NOMO-1 (cell line): ENCODE measurements around the gene RAB26.

Experiments
- DNase-seq, 2 experiments: peaks; one replicate each; lab custom pipeline; 2025; ENCODE audit not compliant: unreplicated experiment in 2 of 2; lab: John Stamatoyannopoulos, UW

RAB26 gene

DNA sequence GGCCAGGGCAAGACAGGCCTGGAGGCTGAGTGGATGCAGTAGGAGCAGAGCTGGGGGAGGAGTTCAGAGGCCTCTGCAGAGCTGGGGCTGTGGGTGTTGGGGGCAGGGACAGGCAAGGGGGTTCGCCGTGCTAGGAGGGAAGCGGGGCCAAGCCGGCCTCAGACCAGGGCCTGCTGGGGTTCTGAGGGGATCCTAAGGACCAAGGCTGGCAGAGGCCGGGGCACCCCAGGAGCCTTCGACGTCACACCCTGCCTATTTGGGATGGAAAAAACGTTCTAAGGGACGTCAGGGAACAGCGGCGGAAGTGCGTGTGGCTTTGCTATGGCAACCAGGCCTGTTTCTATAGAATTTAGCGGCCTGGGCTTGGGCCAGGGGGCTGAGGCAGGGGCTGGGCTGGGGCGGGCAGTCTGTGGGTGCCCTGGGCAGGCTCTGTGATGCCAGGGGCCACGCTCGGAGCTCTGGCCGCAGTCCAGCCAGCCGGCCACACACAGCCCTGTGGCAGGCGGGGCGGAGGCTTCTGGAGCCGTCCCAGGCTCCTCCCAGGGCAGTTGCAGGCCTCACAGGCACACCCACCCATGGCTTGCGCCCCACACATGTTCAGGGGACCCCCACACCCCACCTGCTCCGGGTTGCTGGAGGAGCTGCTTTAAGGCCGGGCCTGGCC is 10.9 kb downstream of the RAB26 start:
- DNase-seq = no peak

DNA sequence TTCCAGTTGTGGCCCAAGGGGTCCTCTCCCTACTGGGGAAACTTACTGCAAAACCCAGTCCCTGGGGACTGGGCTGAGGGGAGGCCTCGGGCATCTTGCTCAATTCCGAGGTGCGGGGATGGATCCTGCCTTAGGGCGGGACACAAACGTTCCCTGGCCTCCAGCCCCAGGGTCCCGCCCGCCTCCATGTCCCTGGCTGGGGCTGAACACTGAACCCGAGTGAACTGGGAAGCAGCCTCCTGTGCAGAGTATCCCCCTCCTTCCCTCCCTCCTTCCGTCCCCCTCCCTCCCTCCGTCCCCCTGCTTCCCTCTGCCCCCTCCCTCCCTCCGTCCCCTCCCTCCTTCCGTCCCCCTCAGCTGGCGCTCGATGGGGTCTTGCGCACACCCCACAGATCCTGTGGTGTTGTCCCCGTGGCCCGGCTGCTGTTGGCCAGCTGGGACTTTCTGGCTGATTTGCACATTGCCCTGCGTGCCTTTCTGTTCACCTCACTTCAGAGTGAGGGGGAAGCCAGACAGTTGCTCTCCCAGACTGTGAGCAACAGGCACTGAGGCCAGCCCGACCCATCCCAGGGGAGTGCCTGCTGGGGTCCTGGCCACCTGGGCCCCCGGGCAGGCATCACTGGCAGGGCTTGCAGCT is 12.6 kb downstream of the RAB26 start:
- no peak for DNase-seq

DNA sequence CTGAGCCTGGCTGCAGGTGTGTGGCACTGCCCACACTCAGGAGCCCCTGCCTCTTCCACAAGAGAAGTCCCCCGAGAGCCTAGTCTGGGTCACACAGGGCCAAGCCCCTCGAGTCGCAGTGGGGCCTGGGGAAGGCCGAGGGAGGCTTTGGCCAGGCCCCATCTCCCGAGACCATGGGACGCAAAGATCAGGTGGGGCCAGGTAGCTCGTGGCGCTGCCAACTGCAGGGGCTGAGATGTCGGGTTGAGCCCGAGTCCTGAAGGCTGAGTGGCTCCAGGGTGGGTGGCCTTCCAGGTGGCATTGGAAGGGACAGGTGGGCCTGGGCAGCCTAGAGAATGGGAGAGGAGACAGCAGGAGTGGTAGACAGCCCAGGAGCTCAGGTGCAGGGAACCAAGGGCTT is 13.5 kb downstream of the RAB26 start:
- DNase-seq = no peak

DNA sequence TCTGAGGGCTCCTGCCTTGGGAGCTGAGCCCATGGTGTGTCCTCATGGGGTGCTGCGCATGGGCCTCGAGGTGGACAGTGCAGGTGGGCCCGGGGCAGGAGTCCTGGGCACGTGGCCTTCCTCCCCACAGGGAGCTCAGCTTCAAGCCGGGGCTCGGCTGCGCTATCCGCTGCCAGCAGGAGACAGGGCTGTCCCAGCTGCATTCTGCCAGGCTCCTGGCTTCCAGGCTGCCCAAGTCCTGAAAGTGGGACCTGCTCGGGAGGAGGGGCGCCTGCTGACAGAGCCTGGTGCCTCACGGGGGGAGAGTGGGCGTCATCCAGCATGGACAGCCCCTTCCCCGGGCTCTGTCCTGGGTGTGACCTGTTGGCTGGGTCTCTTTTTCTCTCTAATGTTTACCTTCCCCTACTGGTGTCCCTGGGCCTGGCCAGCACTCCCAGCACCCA is 14.3 kb downstream of the RAB26 start:
- DNase-seq = no peak

DNA sequence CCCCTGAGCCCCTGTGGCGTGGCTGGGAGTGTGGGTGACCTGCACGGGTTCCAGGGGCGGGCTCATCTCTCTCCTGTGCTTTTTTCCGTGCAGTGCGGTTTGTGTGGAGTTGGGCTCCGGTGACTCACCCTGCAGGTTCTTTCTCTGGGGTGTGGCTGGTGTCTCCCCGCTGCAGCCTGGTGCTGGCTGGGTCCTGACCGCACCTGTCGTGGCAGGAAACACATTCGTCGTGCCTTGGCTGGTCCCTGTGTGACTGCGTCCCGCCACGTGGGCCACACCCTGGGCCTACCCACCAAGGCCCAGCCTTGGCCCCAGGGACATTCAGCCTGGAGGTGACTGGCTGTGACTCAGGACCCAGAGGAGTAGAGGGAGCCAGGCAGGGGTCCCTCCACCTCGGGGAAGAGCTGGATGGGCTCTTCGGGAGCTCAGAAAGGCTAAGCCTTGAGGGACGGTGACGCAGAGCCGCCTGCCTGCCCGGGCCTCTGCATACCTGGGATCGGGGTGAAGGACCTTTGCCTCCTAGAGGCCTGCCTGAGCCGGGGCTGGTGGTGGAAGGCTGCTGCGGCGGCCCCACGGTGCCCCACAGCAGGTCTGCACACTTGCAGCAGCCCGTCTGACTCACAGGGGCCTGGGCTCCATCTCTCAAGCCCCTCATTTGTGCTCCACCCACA is 14.9 kb downstream of the RAB26 start:
- DNase-seq = no peak

DNA sequence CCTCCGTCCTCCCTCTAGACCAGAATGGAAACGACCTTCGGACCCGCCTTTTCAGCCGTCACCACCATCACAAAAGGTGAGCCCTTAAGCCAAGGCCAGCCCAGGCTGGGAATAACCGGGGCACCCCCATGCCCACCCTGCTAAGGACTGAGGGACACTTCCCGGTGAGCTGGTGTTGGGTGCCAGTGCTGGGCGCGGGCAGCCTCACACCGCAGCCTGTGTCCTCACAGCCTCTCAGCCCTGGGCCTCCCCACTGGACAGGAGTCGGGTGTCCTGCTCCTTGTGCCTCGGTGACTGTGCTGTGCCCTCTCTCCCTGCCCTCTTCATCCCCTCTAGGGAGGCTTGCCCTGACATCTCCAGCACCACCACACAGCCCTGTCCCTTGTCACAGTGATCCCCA is 17.4 kb downstream of the RAB26 start:
- DNase-seq = no peak

DNA sequence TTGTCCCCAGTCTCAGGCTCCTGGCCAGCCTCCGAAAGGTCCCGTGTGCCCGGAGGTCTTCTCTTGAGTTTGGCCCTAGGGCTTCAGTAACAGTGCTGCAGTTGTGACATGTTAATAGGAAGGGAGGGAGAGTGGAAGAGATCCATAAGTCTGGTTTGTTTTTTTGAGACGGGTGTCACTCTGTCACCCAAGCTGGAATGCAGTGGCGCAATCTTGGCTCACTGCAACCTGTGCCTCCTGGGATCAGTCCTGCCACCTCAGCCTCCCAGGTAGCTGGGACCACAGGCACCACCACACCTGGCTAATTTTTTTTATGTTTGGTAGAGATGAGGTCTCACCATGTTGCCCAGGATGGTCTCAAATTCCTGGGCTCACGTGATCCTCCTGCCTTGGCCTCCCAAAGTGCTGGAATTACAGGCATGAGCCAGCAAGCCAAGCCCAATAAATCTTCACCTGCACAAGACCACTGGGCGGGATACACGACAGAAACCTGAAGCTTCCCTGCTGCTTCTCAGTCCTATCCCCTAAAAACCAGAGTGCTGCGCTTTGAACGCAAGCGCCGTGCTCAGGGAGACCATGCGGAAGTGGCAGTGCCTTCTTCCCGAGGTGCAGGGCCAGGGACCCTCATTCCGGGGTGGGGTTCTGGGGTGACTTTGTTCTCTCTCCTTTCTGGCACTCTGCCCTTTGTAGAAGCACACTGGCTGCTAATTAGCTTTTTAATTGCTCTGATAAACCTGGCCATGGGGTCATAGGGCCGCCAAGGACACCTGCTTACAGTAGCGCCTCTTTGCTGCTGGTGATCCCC is 18.0 kb downstream of the RAB26 start:
- no peak for DNase-seq

DNA sequence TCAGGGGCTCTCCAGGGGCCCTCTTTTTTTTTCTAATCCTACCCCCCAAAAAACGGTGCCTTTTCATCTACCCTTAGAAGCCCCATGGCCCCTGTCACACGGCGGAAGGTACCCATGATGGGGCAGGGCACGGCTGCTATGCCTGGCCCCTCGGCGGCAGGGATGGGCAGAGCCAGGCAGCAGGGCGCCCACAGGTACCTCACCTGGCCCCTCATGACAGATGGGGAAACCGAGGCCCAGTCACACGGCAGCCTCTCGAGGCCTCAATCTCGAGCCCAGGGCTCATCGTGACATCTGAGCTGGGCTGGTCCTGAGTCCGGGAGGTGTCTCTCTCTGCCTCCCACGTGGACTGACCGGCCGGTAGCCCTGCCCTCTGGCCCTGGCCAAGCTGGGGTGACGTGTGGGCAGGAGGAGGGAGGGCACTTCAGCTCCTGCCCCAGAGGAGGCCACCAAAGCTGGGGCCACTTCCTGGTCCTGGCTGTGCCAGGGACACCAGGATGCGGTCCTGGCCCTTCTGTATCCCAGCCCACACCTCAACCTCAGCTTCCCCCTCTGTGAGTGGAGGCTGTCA is 18.7 kb downstream of the RAB26 start:
- DNase-seq = no peak

DNA sequence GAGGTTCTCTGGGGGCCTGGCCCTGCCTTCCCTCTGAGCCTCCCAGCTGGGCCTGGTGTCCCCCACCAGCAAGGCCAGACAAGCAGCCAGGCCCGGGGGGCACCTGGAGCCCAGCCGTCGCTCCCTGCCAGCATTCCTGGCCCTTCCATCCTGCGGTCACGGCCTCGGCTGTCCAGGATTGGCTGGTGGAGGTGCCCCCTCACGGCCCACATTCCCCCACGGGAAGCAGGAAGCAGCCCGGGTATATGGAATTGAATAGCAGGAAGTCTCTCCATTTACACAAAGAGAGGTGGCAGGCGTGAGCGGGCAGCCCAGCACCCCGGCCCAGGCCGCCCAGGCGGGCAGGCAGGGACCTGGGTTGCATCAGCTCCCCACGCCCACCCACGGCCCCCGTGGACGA is 21.7 kb downstream of the RAB26 start:
- DNase-seq = no peak

DNA sequence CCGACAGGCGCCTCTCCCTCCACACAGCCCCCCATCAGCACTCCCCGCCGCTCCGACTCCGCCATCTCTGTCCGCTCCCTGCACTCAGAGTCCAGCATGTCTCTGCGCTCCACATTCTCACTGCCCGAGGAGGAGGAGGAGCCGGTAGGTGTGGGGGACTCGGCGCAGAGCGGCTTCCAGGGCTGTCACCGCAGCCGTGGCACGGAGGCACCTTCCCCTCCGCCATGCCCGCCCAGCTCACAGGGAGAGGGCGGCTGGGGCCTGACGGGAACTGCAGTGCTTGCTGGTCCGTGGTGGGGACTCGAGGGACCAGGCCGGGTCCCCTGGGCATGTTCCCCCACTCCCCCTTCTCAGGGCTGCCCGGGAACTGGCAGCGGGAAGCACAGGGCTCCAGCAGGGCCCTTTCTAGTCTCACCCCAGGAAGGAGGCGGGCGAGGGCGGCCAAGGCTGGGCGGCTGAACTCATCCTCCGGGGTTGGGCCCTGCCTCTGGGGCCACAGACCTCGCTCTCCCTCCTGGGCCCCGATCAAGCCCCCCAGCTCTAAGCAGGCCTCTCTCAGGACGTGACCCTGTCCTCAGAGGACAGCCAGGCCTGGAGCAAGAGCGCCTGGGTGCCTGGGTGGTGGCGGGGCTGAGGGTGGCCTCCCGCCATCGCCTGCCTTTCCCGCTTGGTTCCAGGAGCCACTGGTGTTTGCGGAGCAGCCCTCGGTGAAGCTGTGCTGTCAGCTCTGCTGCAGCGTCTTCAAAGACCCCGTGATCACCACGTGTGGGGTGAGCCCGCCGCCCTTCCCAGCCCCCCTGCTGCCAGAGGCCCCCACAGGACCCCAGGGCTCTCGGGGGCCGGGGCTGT is 22.4 kb downstream of the RAB26 start:
- no peak for DNase-seq

DNA sequence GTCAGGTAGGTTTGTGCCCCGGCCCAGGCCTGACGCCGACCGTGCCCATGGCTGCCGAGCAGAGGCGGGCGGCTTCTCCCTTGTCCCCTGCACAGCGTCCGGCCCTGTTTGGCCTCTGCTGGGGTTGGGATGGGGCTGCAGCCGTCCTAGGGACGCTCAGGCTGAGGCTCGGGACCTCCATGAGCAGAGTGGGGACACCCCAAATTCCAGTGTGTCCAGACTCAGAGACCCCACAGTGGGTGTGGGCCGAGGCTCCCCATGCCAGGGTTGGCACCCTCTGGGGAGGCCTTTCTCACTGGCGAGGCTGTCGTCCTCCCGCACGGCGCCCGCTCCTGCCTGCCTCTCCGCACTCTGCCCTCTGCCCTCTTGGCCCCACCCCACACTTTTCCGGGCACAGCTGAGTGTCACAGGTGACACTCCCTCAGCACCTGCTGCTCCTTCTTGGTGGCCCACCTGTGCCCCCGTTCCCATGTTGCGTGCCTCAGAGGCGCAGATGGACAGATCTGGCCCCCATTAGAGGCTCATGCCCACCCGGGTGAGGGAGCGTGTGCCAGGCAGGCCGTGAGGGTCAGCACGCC is 23.3 kb downstream of the RAB26 start:
- no peak for DNase-seq

DNA sequence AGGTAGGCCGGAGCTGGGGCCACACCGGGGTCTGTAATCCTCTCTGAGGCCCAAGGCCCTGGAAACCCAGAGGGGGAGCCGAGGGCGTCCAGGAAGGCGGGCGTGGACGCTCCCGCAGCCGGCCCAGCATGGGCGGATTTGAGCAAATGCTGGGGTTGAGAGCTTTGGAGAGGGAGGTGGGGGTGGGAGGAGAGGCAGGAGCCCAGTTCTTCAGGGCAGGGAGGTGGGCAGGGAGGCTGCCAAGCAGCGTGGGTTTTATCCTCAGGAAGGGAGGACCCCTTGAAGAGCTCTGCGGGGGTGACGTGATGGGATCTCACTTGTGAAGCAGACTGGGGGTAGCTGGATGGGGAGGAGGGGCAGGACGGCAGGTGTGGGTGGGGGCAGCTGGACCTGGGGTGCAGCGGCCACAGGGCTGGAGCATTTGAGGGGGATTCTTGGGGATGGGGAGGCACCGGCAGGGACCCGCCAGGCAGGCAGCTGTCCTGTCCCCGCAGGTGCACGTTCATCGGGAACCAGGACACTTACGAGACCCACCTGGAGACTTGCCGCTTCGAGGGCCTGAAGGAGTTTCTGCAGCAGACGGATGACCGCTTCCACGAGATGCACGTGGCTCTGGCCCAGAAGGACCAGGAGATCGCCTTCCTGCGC is 24.4 kb downstream of the RAB26 start:
- no peak for DNase-seq

DNA sequence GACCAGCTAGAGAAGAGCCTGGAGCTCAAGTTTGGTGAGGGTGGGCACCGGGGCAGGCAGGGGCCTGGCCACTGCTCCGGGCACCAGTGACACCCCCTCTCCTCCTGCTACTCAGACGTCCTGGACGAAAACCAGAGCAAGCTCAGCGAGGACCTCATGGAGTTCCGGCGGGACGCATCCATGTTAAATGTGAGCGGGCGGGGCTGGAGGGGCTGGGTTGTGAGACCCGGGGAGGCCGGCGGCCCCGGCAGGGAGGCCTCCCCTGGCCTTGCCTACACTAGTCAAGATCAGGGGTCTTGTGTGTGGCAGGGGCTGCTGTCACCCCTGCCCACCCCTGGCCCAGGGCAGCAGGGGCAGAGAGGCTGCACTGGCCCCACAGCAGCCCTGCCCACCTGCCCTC is 24.9 kb downstream of the RAB26 start:
- DNase-seq = no peak

DNA sequence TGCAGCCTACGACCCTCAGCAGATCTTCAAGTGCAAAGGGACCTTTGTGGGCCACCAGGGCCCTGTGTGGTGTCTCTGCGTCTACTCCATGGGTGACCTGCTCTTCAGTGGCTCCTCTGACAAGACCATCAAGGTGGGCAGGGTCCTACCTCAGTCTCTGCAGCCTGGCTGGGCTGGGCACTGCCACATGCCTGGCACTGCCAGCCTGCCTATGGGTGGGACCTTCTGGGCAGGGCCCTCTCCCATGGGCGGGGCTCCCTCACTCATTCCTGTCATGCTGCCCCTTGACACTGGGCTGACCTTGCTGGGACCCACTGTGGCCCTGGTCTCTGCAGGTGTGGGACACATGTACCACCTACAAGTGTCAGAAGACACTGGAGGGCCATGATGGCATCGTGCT is 25.5 kb downstream of the RAB26 start:
- no peak for DNase-seq

DNA sequence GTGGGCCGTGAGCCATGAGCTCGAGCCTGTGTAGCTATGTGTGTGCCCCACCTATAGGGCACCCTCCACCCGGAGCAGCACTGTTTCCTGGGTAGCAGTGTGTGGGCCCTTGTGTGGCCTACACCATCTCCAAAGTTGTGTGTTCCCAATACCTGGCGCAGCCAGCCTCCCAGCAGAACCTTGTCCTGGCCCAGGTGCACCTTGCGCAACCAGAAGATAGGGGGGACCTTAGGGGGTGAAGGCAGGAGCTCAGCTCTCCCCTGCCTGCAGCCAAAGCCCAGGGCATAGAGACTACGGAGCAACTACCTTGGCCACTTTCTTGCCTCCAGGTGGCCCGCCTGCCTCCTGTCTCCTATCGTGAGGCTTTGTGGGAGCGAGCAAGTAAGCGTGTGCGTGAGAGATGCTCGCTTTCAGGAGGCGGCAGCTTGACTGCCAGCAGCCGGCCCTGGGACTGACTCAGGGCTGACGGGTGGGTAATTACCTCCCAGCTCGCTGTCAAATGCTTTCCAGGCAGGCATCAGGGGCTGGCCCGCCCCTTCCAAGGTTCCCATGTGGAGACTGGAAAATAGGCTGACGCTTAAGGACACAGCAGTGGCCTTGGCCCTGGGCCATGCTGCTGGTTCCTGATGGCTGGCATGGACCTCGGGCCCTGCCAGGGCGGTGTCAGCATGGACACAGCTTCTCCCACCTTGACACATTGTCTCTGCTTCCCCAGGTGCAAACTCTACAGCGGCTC is 26.1 kb downstream of the RAB26 start:
- DNase-seq = no peak

DNA sequence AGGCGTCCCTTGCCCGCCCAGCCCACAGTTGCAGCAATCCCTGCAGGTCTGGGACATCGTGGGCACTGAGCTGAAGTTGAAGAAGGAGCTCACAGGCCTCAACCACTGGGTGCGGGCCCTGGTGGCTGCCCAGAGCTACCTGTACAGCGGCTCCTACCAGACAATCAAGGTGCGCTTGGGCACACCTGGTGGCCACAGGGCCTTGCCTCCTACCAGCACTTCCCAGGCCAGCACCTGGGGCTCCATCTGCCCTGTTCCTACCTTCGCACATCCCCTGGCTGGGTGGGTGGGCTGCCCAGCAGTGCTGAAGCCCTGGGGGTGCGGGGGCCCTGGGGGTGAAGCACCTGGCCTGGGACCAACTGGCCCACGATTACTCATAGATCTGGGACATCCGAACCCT is 27.0 kb downstream of the RAB26 start:
- DNase-seq = no peak

DNA sequence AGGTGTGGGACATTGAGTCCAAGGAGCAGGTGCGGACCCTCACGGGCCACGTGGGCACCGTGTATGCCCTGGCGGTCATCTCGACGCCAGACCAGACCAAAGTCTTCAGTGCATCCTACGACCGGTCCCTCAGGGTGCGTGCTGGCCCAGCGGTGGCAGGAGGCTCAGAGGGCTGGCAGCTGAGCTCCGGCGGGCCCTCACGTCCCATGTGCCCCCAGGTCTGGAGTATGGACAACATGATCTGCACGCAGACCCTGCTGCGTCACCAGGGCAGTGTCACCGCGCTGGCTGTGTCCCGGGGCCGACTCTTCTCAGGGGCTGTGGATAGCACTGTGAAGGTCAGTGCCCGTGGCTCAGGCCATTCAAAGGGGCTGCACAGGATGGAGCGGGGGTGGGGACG is 27.6 kb downstream of the RAB26 start:
- no peak for DNase-seq

DNA sequence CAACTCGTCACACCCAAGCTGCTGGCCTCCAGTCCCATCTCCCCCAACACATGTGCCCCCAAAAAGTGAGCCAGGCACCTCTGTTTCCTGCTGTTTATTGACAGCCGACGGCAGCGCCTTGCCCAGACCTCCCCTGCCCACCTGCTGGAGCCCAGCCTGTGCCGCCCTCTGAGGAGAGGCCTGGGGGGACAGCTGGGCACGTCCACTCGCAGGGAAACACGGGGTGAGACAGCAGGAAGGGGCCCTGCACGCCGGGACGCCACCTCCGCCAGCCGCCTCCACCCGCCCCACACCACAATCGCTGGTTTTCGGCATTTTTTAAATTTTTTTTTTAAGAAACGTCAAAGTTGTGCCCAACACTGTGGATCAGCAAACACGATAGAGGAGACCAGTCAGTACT is 28.7 kb downstream of the RAB26 start:
- no peak for DNase-seq

DNA sequence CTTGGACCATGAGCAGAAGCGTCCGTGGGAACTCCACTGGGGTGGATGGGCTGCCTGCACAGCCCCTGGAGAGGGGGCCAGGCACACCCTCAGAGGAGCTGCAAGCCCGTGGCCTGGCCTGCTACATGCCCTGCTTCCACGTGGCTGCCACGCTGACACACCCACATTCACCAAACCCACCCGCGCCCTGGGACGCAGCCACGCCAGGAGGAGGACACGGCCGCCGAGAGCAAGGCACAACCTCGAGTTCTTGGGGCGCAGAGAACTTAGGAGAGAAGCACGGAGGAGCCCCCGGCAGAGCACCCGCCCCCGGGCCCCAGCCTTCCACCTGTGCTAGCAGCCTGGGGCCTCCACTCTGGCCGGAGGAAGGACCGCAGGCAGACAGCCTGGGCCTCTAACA is 29.1 kb downstream of the RAB26 start:
- no peak for DNase-seq
